Breast epithelium (tissue), 4 donors: ENCODE measurements around the gene SPECC1L. TPM values are rescaled to one million over a fixed set of nuclear protein-coding genes. Genes with fewer than 3 reads are reported as not detected.
"Not testable (repeated sequence)": the region's sequence is repeated elsewhere in the genome, so short reads cannot be mapped to it uniquely, and the experiment has no call there.

Experiments
- DNase-seq, 2 donors: peaks; one replicate each; pipeline ENCODE4 v3.0.0-alpha.2; 2019; ENCODE audit warnings: low spot score in 2 of 2
- H3K27ac ChIP-seq, 2 donors: fragments of 200-600 bp; sonication (generic) in 1 of 2; one replicate each; pipeline ENCODE4 v1.5.1; 2016 to 2019; ENCODE audit warnings: mild to moderate bottlenecking in 1 of 2
- H3K27me3 ChIP-seq, 2 donors: fragments of 200-600 bp; sonication (generic) in 1 of 2; one replicate each; pipeline versions ENCODE4 v1.5.1 to v1.6.0; 2017 to 2019; ENCODE audit warnings: control low read depth in 1 of 2, mild to moderate bottlenecking in 1 of 2
- H3K36me3 ChIP-seq: fragments of 200-600 bp; one replicate; pipeline ENCODE4 v1.5.1; 2019
- H3K4me1 ChIP-seq, 2 donors: fragments of 200-600 bp; sonication (generic); one replicate each; pipeline ENCODE4 v1.5.1; 2016 to 2019; ENCODE audit warnings: control low read depth in 1 of 2
- H3K4me3 ChIP-seq, 3 donors: fragments of 200-600 bp; sonication (generic); 1 replicate in 2 of 3; 2 replicates in 1 of 3; pipeline ENCODE4 v1.5.1; 2016 to 2019; ENCODE audit warnings: mild to moderate bottlenecking in 3 of 3, moderate library complexity in 2 of 3
- H3K9me3 ChIP-seq, 2 donors: fragments of 200-600 bp; sonication (generic) in 1 of 2; one replicate each; pipeline ENCODE4 v1.5.1; 2016 to 2019; ENCODE audit warnings: control low read depth in 1 of 2
- CTCF ChIP-seq, 3 donors: fragments of 450-650 bp; IDR thresholded peaks; one replicate each; pipeline ENCODE4 v1.5.1; 2016 to 2017; ENCODE audit warnings: antibody characterized with exemption in 3 of 3, mild to moderate bottlenecking in 3 of 3, moderate library complexity in 3 of 3
- POLR2A ChIP-seq: fragments of 450-650 bp; IDR thresholded peaks from one replicate; pipeline ENCODE4 v1.6.1; 2016; ENCODE audit warnings: antibody characterized with exemption, mild to moderate bottlenecking, moderate library complexity
- POLR2AphosphoS5 ChIP-seq, 3 donors: sonication (generic); formaldehyde crosslinking; IDR thresholded peaks; one replicate each; pipeline ENCODE4 v1.6.1; 2017; ENCODE audit warnings: antibody characterized with exemption in 3 of 3
- intact Hi-C: fragments of 100-400 bp; cut with DNase I; formaldehyde crosslinking; loops from one replicate; pipeline ENCODE4 v1.15.1; 2023; ENCODE audit warnings: low total_unique reads
- total RNA-seq, 3 donors: library from RNA; depleted of rRNA; stranded (reverse); fragments of >200 nt; gene quantifications; one replicate each; pipeline ENCODE4 v1.1.0, GENCODE V29; 2016

Gene SPECC1L
- total RNA-seq, 3 donors from 2014 or later, result 33.4 to 61.0 (median 53.7) TPM

GRCh38 chr22:24265734-24266133, 4.9 kb upstream of the SPECC1L start:
- DNase-seq, result no peak
- Histone ChIP-seq H3K4me3 (no peak overlapping the region), H3K27me3 (no peaks in the 10 kb centered on the region), H3K27ac (no peak overlapping the region), H3K4me1 (no peaks in the 10 kb centered on the region), H3K9me3 (no peaks in the 10 kb centered on the region), H3K36me3 (no peaks in the 10 kb centered on the region)
- intact Hi-C loops, result no loop called here
- TF ChIP-seq POLR2AphosphoS5 (IDR thresholded peaks at IDR 0.05) (no peak), POLR2A (no peak), CTCF (IDR thresholded peaks at IDR 0.05) (no peak)

- H3K9me3 ChIP-seq, H3K27me3 ChIP-seq, H3K4me1 ChIP-seq, DNase-seq, H3K27ac ChIP-seq, intact Hi-C loops, H3K4me3 ChIP-seq, H3K36me3 ChIP-seq: not testable (repeated sequence)
These were observed 4.1 kb upstream of the SPECC1L start for GRCh38 chr22:24266495-24266894.

- intact Hi-C loops, result no loop called here
These were observed 789 bp downstream of the SPECC1L start for GRCh38 chr22:24271386-24271854.

DNA sequence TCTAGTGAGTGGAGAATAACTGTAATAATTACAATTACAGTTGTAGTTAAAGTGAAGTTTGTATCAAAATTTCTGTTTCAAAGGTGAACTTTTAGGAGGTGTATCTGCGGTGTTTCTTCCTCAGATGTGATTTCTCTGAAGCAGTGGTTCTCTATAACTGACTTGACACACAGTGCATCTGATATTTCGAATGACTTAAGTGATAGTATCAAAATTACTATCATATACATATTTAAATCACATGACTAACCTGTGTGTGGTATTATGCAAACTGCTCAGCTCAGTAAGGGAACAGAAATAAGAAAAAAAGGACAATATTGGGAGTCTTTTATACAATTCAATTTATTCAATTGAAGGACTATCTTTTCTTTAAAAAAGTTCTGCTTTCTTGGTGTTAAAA, 2.4 kb downstream of the SPECC1L start:
- DNase-seq, H3K4me3 ChIP-seq, H3K9me3 ChIP-seq, H3K36me3 ChIP-seq, H3K4me1 ChIP-seq, H3K27me3 ChIP-seq, intact Hi-C loops: not testable (repeated sequence)
- peak overlapping the region in 1 of 2 donors; percentile 72 for H3K27ac ChIP-seq

More at GRCh38 chr22:24271386-24271854, 789 bp downstream of the SPECC1L start:
- Histone ChIP-seq H3K4me3 (peak overlapping the region; percentile 91 to 97 (median 97)), H3K27ac (peak overlapping the region; percentile 94 to 96), H3K9me3 (no peaks in the 10 kb centered on the region), H3K27me3 (no peaks in the 10 kb centered on the region), H3K4me1 (peaks cover 6 to 7% of the 10 kb centered on the region in 2 donors), H3K36me3 (no peaks in the 10 kb centered on the region)
- no peak for TF ChIP-seq CTCF (IDR thresholded peaks at IDR 0.05)
- no peak for TF ChIP-seq POLR2AphosphoS5 (IDR thresholded peaks at IDR 0.05)
- no peak for TF ChIP-seq POLR2A
- no peak for DNase-seq

- DNase-seq, intact Hi-C loops, H3K27me3 ChIP-seq, H3K9me3 ChIP-seq, H3K36me3 ChIP-seq, H3K4me1 ChIP-seq, H3K4me3 ChIP-seq: not testable (repeated sequence)
- peak overlapping the region; percentile 72 for H3K27ac ChIP-seq
These were observed 3.3 kb downstream of the SPECC1L start for GRCh38 chr22:24273906-24274305.

- peak in 1 of 2 donors; percentile 51 for DNase-seq
- H3K4me3 ChIP-seq, result peak overlapping the region in 1 of 3 donors; percentile 20
- H3K36me3 ChIP-seq, H3K27me3 ChIP-seq, H3K4me1 ChIP-seq, H3K9me3 ChIP-seq, intact Hi-C loops: not testable (repeated sequence)
- H3K27ac ChIP-seq, result peak overlapping the region; percentile 72 to 78
These were observed 4.2 kb downstream of the SPECC1L start for GRCh38 chr22:24274696-24275405.

DNA sequence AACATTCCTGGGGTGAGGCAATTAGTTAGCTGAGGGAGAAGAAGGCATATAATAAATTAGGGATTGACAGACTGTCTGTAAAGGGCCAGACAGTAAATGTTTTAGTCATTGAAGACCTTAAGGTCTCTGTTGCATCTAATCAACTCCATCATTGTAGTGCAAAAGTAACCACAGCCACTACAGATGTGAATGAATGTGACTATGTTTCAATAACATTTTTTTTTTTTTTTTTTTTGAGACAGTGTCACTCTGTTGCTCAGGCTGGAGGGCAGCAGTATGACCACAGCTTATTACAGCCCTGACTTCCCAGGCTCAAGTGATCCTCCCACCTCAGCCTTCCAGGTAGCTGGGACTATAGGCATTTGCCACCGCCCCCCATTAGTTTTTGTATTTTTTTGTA, 9.7 kb downstream of the SPECC1L start:
- H3K9me3 ChIP-seq, H3K4me3 ChIP-seq, H3K36me3 ChIP-seq, H3K27me3 ChIP-seq, DNase-seq, intact Hi-C loops, H3K4me1 ChIP-seq: not testable (repeated sequence)
- H3K27ac ChIP-seq, result peak overlapping the region; percentile 2 to 19

DNA sequence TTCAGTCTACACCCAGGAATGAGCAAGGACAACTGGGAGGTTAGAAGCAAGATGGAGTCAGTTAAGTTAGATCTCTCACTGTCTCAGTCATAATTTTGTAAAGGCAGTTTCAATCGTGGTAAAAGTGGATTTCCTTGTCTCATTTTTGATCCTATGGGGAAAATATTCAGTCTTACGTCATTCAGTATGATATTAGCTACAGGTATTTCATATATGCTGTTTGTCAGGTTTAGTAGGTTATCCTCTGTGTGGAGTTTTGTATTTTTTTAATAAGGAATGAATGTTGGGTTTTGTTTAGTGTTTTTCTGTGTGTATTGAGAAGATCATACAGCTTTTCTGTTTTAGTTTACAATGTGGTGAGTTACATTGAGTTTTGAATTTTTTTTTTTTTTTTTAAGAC, 11.8 kb downstream of the SPECC1L start:
- Histone ChIP-seq H3K4me1 (no peaks in the 10 kb centered on the region), H3K36me3 (no peaks in the 10 kb centered on the region), H3K27ac (peak overlapping the region in 1 of 2 donors; percentile 46), H3K9me3 (no peaks in the 10 kb centered on the region), H3K27me3 (no peaks in the 10 kb centered on the region), H3K4me3 (no peak overlapping the region)
- TF ChIP-seq POLR2AphosphoS5 (IDR thresholded peaks at IDR 0.05) (no peak), POLR2A (no peak), CTCF (IDR thresholded peaks at IDR 0.05) (no peak)
- DNase-seq, result no peak
- intact Hi-C loops, result no loop called here
